ENCODE data around the gene ADAMTS15.

ADAMTS15 gene

GRCh38 chr11:130439160-130439519 lies 9.3 kb upstream of the ADAMTS15 start:
- H3K9me3 ChIP-seq (ENCODE audit: control insufficient read depth, low read depth, low read length): no peaks in the 10 kb centered on the region
- no peak overlapping the region for H3K27ac ChIP-seq (ENCODE audit: low read length)
- no peaks in the 10 kb centered on the region for H3K36me3 ChIP-seq (ENCODE audit: control insufficient read depth, low read depth, low read length)
- no peaks in the 10 kb centered on the region for H3K4me1 ChIP-seq (ENCODE audit: control insufficient read depth, low read depth, low read length)
- H3K27me3 ChIP-seq (ENCODE audit: control insufficient read depth, insufficient read depth, low read length): no peaks in the 10 kb centered on the region
- no peak overlapping the region for H3K9ac ChIP-seq (ENCODE audit: low read length)
- H3K4me3 ChIP-seq (ENCODE audit: low read length): no peak overlapping the region

GRCh38 chr11:130439876-130440275 lies 8.6 kb upstream of the ADAMTS15 start:
- Histone ChIP-seq H3K9me3 (ENCODE audit: control insufficient read depth, low read depth, low read length) (no peaks in the 10 kb centered on the region), H3K9ac (ENCODE audit: low read length) (no peak overlapping the region), H3K27ac (ENCODE audit: low read length) (no peak overlapping the region), H3K4me3 (ENCODE audit: low read length) (no peak overlapping the region), H3K4me1 (ENCODE audit: control insufficient read depth, low read depth, low read length) (no peaks in the 10 kb centered on the region), H3K36me3 (ENCODE audit: control insufficient read depth, low read depth, low read length) (no peaks in the 10 kb centered on the region), H3K27me3 (ENCODE audit: control insufficient read depth, insufficient read depth, low read length) (no peaks in the 10 kb centered on the region)

DNA sequence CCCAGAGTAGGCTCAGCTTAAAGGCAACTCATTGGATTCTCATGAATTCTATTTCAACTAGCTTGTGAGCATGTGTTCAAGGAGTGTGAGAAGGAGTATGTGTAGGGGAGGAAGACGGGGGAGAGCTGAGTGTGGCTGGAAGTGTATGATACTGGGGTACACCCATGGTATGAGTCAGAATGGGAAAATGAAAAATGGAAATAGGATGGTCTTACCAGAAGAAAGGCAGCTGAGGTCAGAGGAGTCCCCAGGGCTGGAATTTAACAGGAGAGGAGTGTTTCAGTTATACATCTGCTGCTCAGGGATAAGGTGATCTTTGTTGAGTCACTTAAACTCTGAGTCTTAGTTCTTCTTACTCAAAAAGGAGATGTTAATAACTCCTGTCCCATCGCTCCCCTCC lies 6.7 kb upstream of the ADAMTS15 start:
- no peak overlapping the region for H3K4me3 ChIP-seq (ENCODE audit: low read length)
- no peak overlapping the region for H3K27ac ChIP-seq (ENCODE audit: low read length)
- peaks cover 10% of the 10 kb centered on the region for H3K27me3 ChIP-seq (ENCODE audit: control insufficient read depth, insufficient read depth, low read length)
- H3K9me3 ChIP-seq (ENCODE audit: control insufficient read depth, low read depth, low read length): no peaks in the 10 kb centered on the region
- H3K9ac ChIP-seq (ENCODE audit: low read length): no peak overlapping the region
- no peaks in the 10 kb centered on the region for H3K4me1 ChIP-seq (ENCODE audit: control insufficient read depth, low read depth, low read length)
- H3K36me3 ChIP-seq (ENCODE audit: control insufficient read depth, low read depth, low read length): no peaks in the 10 kb centered on the region

DNA sequence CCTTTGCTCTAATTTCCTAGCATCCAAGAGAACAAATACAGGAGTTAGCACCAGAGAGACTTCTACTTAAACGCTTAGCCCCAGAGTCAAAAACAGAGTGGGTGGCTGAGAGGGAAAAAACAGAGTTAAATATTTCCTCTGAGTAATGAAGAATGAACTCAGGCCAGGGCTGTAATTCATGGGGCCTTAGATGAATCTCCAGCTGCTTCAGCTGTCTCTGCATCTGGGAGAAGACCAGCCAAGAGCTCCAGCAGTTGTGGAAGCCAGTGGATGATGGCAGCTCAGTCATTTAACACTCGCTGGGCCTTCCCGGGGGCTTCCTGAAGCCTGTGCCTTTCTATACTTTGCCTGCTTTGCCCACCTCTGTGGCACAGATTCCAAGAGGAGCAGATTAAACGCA lies 5.7 kb upstream of the ADAMTS15 start:
- no peak overlapping the region for H3K9ac ChIP-seq (ENCODE audit: low read length)
- H3K4me1 ChIP-seq (ENCODE audit: control insufficient read depth, low read depth, low read length): no peaks in the 10 kb centered on the region
- no peak overlapping the region for H3K4me3 ChIP-seq (ENCODE audit: low read length)
- no peak overlapping the region for H3K27ac ChIP-seq (ENCODE audit: low read length)
- H3K36me3 ChIP-seq (ENCODE audit: control insufficient read depth, low read depth, low read length): no peaks in the 10 kb centered on the region
- peaks cover 17% of the 10 kb centered on the region for H3K27me3 ChIP-seq (ENCODE audit: control insufficient read depth, insufficient read depth, low read length)
- no peaks in the 10 kb centered on the region for H3K9me3 ChIP-seq (ENCODE audit: control insufficient read depth, low read depth, low read length)

DNA sequence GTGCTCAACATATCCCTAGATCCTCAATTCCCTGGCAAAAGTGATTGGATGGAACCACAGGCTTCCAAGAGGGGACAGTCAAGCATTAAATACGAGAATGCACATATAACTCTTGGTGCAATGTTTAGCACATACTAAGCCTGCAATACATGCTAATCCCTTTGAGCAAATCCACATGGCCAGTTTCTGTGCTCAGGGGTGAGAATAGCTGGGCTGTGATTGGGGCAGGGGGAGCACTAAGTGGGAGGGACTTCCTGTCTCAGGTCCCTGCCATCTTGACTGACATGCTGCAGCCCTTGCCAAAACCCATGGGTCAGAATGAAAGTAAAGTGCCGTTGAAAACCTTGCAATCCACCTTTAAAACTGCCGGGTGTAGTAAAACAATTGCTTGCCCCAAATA lies 2.7 kb upstream of the ADAMTS15 start:
- H3K9ac ChIP-seq (ENCODE audit: low read length): no peak overlapping the region
- peaks cover 37% of the 10 kb centered on the region for H3K27me3 ChIP-seq (ENCODE audit: control insufficient read depth, insufficient read depth, low read length)

DNA sequence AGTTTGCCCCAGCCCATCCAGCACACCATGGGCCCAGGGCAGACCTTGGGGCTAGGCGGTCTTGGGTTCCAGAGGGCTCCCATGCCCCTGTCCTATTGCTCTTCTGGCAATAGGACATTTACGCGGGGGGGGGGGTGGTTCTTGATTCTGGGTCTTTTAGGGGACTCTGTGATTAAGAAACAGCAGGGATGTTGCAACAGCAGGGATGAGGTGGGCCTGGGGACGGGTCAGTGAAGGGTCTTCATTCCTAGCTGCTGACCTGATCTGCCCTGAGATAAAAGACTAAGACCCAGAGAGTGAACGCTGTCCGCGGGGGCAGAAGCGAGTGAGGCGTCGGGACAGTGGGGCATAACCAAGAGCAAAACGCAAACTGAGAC lies 418 bp upstream of the ADAMTS15 start:
- Histone ChIP-seq H3K27me3 (ENCODE audit: control insufficient read depth, insufficient read depth, low read length) (peaks cover 59% of the 10 kb centered on the region), H3K27ac (ENCODE audit: low read length) (no peak overlapping the region), H3K4me3 (ENCODE audit: low read length) (peak overlapping the region; percentile 67), H3K9ac (ENCODE audit: low read length) (no peak overlapping the region), H3K9me3 (ENCODE audit: control insufficient read depth, low read depth, low read length) (no peaks in the 10 kb centered on the region), H3K36me3 (ENCODE audit: control insufficient read depth, low read depth, low read length) (no peaks in the 10 kb centered on the region), H3K4me1 (ENCODE audit: control insufficient read depth, low read depth, low read length) (no peaks in the 10 kb centered on the region)

More for the DNA sequence above, 2.7 kb upstream of the ADAMTS15 start:
- no peaks in the 10 kb centered on the region for H3K4me1 ChIP-seq (ENCODE audit: control insufficient read depth, low read depth, low read length)
- H3K36me3 ChIP-seq (ENCODE audit: control insufficient read depth, low read depth, low read length): no peaks in the 10 kb centered on the region
- no peak overlapping the region for H3K27ac ChIP-seq (ENCODE audit: low read length)
- no peak overlapping the region for H3K4me3 ChIP-seq (ENCODE audit: low read length)
- H3K9me3 ChIP-seq (ENCODE audit: control insufficient read depth, low read depth, low read length): no peaks in the 10 kb centered on the region

GRCh38 chr11:130449310-130449990 lies 1.0 kb downstream of the ADAMTS15 start:
- Histone ChIP-seq H3K9me3 (ENCODE audit: control insufficient read depth, low read depth, low read length) (no peaks in the 10 kb centered on the region), H3K36me3 (ENCODE audit: control insufficient read depth, low read depth, low read length) (no peaks in the 10 kb centered on the region), H3K27ac (ENCODE audit: low read length) (no peak overlapping the region), H3K27me3 (ENCODE audit: control insufficient read depth, insufficient read depth, low read length) (peaks cover 73% of the 10 kb centered on the region), H3K4me3 (ENCODE audit: low read length) (peak overlapping the region; percentile 67), H3K9ac (ENCODE audit: low read length) (no peak overlapping the region), H3K4me1 (ENCODE audit: control insufficient read depth, low read depth, low read length) (no peaks in the 10 kb centered on the region)

GRCh38 chr11:130449996-130450769 lies 1.7 kb downstream of the ADAMTS15 start:
- no peaks in the 10 kb centered on the region for H3K36me3 ChIP-seq (ENCODE audit: control insufficient read depth, low read depth, low read length)
- no peaks in the 10 kb centered on the region for H3K9me3 ChIP-seq (ENCODE audit: control insufficient read depth, low read depth, low read length)
- H3K4me3 ChIP-seq (ENCODE audit: low read length): peak overlapping the region; percentile 67
- no peak overlapping the region for H3K27ac ChIP-seq (ENCODE audit: low read length)
- H3K4me1 ChIP-seq (ENCODE audit: control insufficient read depth, low read depth, low read length): no peaks in the 10 kb centered on the region
- no peak overlapping the region for H3K9ac ChIP-seq (ENCODE audit: low read length)
- peaks cover 81% of the 10 kb centered on the region for H3K27me3 ChIP-seq (ENCODE audit: control insufficient read depth, insufficient read depth, low read length)

DNA sequence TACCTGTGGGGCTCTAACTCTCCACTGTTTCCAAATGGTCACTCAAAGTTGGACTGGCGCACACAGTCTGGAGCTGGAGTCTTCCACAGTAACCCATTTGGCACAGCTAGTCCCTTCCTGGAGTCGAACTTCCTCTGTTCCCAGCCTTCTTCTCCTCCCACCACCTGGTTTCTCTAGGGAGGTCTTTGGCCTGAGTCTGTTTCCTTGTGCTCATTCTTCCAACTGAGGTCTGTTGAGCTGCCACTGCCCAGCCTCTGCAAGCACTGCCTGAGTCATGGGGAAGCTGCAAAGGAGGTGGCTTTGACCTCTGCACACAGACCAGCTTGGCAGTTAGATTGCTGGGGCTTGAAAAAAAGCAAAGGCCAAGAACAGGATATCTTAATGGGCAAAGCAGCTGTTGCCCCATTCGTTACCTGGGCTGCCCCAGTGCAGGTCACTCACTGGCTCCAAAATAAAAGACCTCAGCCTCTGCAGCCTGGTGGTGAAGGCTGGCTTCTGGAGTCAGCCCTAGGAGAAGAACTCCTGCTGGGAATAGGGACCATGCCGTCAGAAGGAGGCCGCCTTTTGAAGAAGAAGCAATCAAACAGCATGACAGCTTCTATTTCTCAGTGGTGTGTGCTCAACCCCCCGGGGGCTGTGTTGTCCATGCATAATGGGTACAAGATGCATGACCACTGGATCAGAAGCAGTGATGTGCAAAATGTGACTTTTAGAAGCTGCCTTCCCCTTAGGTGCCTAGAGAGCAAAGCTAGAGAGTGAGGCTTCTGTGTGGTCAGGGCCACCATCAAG lies 3.0 kb downstream of the ADAMTS15 start:
- Histone ChIP-seq H3K27ac (ENCODE audit: low read length) (no peak overlapping the region), H3K4me3 (ENCODE audit: low read length) (no peak overlapping the region), H3K9ac (ENCODE audit: low read length) (no peak overlapping the region), H3K36me3 (ENCODE audit: control insufficient read depth, low read depth, low read length) (no peaks in the 10 kb centered on the region), H3K9me3 (ENCODE audit: control insufficient read depth, low read depth, low read length) (no peaks in the 10 kb centered on the region), H3K27me3 (ENCODE audit: control insufficient read depth, insufficient read depth, low read length) (peaks cover 77% of the 10 kb centered on the region), H3K4me1 (ENCODE audit: control insufficient read depth, low read depth, low read length) (no peaks in the 10 kb centered on the region)

GRCh38 chr11:130452176-130452575 lies 3.7 kb downstream of the ADAMTS15 start:
- Histone ChIP-seq H3K9me3 (ENCODE audit: control insufficient read depth, low read depth, low read length) (no peaks in the 10 kb centered on the region), H3K27me3 (ENCODE audit: control insufficient read depth, insufficient read depth, low read length) (peaks cover 70% of the 10 kb centered on the region), H3K4me3 (ENCODE audit: low read length) (no peak overlapping the region), H3K36me3 (ENCODE audit: control insufficient read depth, low read depth, low read length) (no peaks in the 10 kb centered on the region), H3K4me1 (ENCODE audit: control insufficient read depth, low read depth, low read length) (no peaks in the 10 kb centered on the region), H3K9ac (ENCODE audit: low read length) (no peak overlapping the region), H3K27ac (ENCODE audit: low read length) (no peak overlapping the region)

DNA sequence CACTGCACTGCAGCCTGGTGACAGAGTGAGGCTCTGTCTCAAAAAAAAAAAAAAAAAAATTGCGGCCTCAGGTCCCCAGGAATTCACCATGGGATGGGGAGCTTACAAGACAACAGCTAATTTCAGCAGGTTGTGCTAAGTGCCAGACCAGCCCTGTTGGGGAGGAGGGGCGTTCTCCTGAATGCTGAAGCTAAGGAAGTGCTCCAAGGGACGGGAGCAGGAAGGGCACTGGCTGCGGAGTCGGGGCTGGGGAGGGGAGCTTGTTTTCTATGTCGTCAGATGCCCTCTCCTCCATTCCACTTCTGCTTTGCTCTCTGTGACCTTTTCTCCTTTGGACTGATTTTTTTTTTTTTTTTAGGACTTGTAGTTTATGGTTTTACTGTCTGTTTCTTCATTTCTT lies 4.5 kb downstream of the ADAMTS15 start:
- H3K27ac ChIP-seq (ENCODE audit: low read length): no peak overlapping the region
- H3K36me3 ChIP-seq (ENCODE audit: control insufficient read depth, low read depth, low read length): no peaks in the 10 kb centered on the region
- peaks cover 68% of the 10 kb centered on the region for H3K27me3 ChIP-seq (ENCODE audit: control insufficient read depth, insufficient read depth, low read length)
- H3K4me3 ChIP-seq (ENCODE audit: low read length): no peak overlapping the region
- no peaks in the 10 kb centered on the region for H3K9me3 ChIP-seq (ENCODE audit: control insufficient read depth, low read depth, low read length)
- no peaks in the 10 kb centered on the region for H3K4me1 ChIP-seq (ENCODE audit: control insufficient read depth, low read depth, low read length)
- H3K9ac ChIP-seq (ENCODE audit: low read length): no peak overlapping the region
